HG03439 (cell line): Measurements from ENCODE around the gene MAGEA9B.
"Not testable (repeated sequence)": the region's sequence is repeated elsewhere in the genome, so short reads cannot be mapped to it uniquely, and the experiment has no call there.

Experiments
- ATAC-seq: cut with Tn5 transposase; IDR thresholded peaks from one replicate; pipeline ENCODE4 v1.9.1; 2021; ENCODE audit warnings: mild to moderate bottlenecking, moderate library complexity; ENCODE audit not compliant: unreplicated experiment

MAGEA9B gene

GRCh38 chrX:149537474-149537873 is 49.8 kb downstream of the MAGEA9B start:
- not testable (repeated sequence) for ATAC-seq

- ATAC-seq = not testable (repeated sequence)
Observed at GRCh38 chrX:149534926-149535602, 52.2 kb downstream of the MAGEA9B start.

GRCh38 chrX:149533999-149534398 is 53.3 kb downstream of the MAGEA9B start:
- not testable (repeated sequence) for ATAC-seq

GRCh38 chrX:149532868-149533267 is 54.4 kb downstream of the MAGEA9B start:
- ATAC-seq = not testable (repeated sequence)
